Adipocyte (in vitro differentiated cells): Measurements from ENCODE around the gene ARFGEF3.

ENCODE experiments used
- DNase-seq: peaks from one replicate; pipeline ENCODE4 v3.0.0-alpha.2; 2015; ENCODE audit warnings: low read depth
- H3K27me3 ChIP-seq: replicated peaks from 2 replicates; pipeline ENCODE4 v1.7.0; 2013; ENCODE audit warnings: mild to moderate bottlenecking, low read length, moderate library complexity; ENCODE audit not compliant: control insufficient read depth, insufficient read depth
- H3K36me3 ChIP-seq: 2 replicates; pipeline ENCODE4 v1.7.0; 2013; ENCODE audit warnings: low read length, mild to moderate bottlenecking, moderate library complexity; ENCODE audit not compliant: control insufficient read depth, insufficient read depth, severe bottlenecking
- H3K4me1 ChIP-seq: 2 replicates; pipeline ENCODE4 v1.7.0; 2013; ENCODE audit warnings: mild to moderate bottlenecking, low read length, moderate library complexity; ENCODE audit not compliant: control insufficient read depth, insufficient read depth
- H3K4me3 ChIP-seq: 2 replicates; pipeline ENCODE4 v1.7.0; 2013; ENCODE audit warnings: mild to moderate bottlenecking, low read length, moderate library complexity
- H3K9ac ChIP-seq: 2 replicates; pipeline ENCODE4 v1.7.0; 2013; ENCODE audit warnings: mild to moderate bottlenecking, low read length, moderate library complexity
- H3K9me3 ChIP-seq: 2 replicates; pipeline ENCODE4 v1.7.0; 2013; ENCODE audit warnings: mild to moderate bottlenecking, low read length, moderate library complexity; ENCODE audit not compliant: control insufficient read depth

Gene ARFGEF3

DNA sequence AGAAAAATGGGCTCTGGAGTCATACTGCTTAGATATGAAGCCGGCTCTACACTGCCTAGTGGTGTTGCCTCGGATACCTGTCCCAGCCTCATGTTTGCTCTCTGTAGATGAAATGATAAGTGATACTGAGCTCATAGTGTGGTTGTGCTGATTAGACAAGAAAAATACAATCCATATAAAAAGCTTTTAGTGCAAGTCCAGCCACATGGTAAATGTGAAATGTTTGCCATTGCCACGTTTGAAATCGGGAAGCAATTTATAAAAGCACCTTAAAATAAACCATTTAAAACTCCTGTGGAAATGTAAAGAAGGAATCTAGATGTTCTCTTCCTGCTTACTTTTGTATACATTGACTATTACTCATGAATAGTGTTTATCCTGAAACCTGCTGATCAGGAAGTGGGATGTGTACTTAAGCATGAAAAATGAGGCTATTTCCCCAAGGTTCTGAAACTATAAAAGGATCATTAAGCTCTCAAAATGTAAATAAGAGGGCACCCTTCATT, 69.7 kb downstream of the ARFGEF3 start:
- no peaks in the 10 kb centered on the region for H3K36me3 ChIP-seq
- no peak overlapping the region for H3K4me3 ChIP-seq
- H3K4me1 ChIP-seq, result peaks cover 3% of the 10 kb centered on the region
- H3K27me3 ChIP-seq, result peaks cover 3% of the 10 kb centered on the region
- no peaks in the 10 kb centered on the region for H3K9me3 ChIP-seq
- no peak overlapping the region for H3K9ac ChIP-seq
- no peak for DNase-seq

DNA sequence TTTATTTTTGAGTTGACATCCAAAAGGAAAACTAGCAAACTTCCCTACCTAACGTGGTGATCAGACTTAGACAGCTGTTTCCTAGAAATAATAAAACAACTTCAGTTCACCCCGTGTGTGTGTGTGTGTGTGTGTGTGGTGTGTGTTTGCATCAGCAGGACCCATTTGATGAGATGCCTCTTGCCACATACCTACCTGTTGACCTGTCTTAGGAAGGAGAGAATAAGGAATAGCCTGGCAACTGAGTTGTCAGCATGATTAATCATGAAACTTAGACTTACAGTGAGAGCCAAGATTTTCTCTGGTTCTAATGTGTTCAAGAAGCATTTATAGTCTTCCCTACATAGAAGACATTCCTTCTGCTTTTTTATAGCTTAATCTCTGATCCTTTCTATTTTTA, 72.6 kb downstream of the ARFGEF3 start:
- H3K36me3 ChIP-seq, result no peaks in the 10 kb centered on the region
- no peaks in the 10 kb centered on the region for H3K9me3 ChIP-seq
- H3K9ac ChIP-seq, result no peak overlapping the region
- DNase-seq, result no peak
- peaks cover 3% of the 10 kb centered on the region for H3K27me3 ChIP-seq
- H3K4me3 ChIP-seq, result no peak overlapping the region
- no peaks in the 10 kb centered on the region for H3K4me1 ChIP-seq

DNA sequence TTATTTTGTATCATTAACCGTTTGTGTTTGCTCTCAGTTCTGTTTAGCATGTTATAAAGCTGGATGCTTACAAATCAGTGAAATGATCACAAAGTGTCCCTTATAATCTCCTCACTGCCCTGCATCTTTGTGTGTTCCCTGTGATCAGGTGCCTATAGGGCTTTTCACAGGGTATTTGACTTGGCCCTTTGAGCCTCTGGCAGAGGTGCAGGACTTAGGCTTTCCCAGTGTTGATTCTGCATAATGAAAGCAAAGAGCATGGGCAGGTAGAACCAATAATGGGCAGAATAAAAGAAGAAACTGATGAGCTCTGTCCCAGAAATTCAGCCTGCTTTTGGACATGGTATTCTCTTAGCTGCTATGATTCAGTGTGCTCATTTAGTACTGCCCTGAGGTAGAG, 73.5 kb downstream of the ARFGEF3 start:
- Histone ChIP-seq H3K27me3 (peaks cover 3% of the 10 kb centered on the region), H3K4me1 (no peaks in the 10 kb centered on the region), H3K9me3 (no peaks in the 10 kb centered on the region), H3K9ac (no peak overlapping the region), H3K36me3 (no peaks in the 10 kb centered on the region), H3K4me3 (no peak overlapping the region)
- no peak for DNase-seq

- Histone ChIP-seq H3K36me3 (no peaks in the 10 kb centered on the region), H3K27me3 (peaks cover 2% of the 10 kb centered on the region), H3K4me1 (no peaks in the 10 kb centered on the region), H3K4me3 (no peak overlapping the region), H3K9me3 (no peaks in the 10 kb centered on the region), H3K9ac (no peak overlapping the region)
- no peak for DNase-seq
These were observed 74.0 kb downstream of the ARFGEF3 start for GRCh38 chr6:138235693-138236092.

DNA sequence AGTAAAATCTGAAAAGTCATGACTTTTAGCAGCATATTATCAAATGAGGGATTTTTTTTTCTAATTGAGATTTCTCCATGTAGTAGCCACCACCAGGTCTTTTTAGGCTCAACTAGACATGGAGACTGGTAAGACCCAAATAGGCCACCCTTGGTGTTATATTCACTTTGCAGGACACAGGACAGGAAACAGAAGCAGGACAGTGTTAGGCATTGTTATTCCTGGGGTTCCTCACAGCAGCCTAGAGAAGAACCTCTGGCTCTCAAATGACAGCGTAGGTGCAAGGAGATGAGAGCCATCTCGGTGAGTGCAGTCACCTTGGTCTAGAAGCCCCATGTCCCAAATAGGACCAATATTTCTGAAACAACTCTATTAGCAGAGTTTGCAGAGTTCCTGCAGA, 75.7 kb downstream of the ARFGEF3 start:
- Histone ChIP-seq H3K9ac (no peak overlapping the region), H3K9me3 (no peaks in the 10 kb centered on the region), H3K4me3 (no peak overlapping the region), H3K27me3 (no peaks in the 10 kb centered on the region), H3K36me3 (no peaks in the 10 kb centered on the region), H3K4me1 (no peaks in the 10 kb centered on the region)
- no peak for DNase-seq

DNA sequence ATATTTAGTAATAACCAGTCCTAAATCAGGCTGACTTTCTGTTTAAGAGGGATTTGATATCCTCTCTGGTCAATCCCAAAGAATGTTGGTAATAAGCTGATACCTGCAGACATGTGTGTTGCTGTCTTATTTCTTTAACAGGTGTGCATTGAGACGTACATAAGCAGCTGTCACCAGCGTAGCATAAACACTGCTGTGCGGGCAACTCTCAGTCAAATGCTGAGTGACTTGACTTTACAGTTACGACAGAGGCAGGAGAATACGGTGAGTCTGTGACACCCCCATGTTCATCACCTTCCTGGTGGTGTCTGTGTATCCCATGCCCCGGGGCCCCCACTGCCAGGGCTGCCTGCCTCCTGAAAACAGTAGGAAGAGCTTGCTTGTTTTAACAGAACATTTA, 76.6 kb downstream of the ARFGEF3 start:
- Histone ChIP-seq H3K9me3 (no peaks in the 10 kb centered on the region), H3K4me1 (no peaks in the 10 kb centered on the region), H3K36me3 (no peaks in the 10 kb centered on the region), H3K27me3 (no peaks in the 10 kb centered on the region), H3K9ac (no peak overlapping the region), H3K4me3 (no peak overlapping the region)
- no peak for DNase-seq

DNA sequence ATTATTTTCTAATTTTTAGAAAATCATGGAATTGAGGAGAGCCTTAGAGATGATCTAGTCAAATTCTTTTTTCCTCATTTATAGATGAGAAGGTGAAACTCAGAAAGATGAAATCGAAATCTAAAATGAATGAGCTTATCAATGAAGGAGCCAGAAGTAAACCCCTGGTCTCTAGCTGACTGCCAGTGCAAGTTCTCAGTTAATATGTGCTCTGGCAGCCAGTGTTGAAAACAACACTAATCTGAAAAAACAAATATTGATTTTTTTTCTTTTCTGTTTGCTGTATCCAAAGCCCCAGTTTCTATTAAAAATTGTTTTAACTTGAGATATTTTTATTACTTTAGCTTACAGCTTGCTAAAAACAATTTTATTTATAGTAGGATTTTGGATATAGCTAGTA, 78.0 kb downstream of the ARFGEF3 start:
- Histone ChIP-seq H3K4me1 (no peaks in the 10 kb centered on the region), H3K36me3 (no peaks in the 10 kb centered on the region), H3K9me3 (no peaks in the 10 kb centered on the region), H3K27me3 (no peaks in the 10 kb centered on the region), H3K9ac (no peak overlapping the region), H3K4me3 (no peak overlapping the region)
- no peak for DNase-seq

GRCh38 chr6:138240476-138241245, 78.9 kb downstream of the ARFGEF3 start:
- H3K36me3 ChIP-seq, result no peaks in the 10 kb centered on the region
- H3K4me3 ChIP-seq, result no peak overlapping the region
- H3K9ac ChIP-seq, result no peak overlapping the region
- no peaks in the 10 kb centered on the region for H3K4me1 ChIP-seq
- H3K27me3 ChIP-seq, result no peaks in the 10 kb centered on the region
- no peaks in the 10 kb centered on the region for H3K9me3 ChIP-seq
- peak; percentile 45 for DNase-seq

GRCh38 chr6:138241381-138241780, 79.6 kb downstream of the ARFGEF3 start:
- Histone ChIP-seq H3K4me1 (no peaks in the 10 kb centered on the region), H3K9me3 (no peaks in the 10 kb centered on the region), H3K36me3 (no peaks in the 10 kb centered on the region), H3K27me3 (no peaks in the 10 kb centered on the region), H3K4me3 (no peak overlapping the region), H3K9ac (no peak overlapping the region)
- DNase-seq, result no peak

DNA sequence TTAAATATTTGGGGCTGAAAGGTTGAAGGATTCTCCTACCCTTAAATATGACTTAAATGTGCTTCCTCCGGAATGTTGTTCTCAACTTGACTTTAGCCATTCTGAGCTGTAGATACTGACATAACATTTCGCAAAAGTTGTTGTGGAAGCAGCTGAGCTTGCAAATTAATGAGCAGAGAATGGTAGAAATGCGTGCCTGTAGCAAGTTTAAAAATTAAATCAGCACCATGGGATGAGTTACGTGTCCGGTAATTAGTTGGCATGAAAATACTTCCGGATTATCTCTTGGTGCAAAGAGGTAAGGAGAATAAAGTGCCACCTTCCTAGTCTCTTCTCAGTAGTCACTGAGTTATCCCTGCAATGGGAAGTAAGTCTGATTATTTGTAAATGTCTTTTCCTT, 80.2 kb downstream of the ARFGEF3 start:
- Histone ChIP-seq H3K4me1 (no peaks in the 10 kb centered on the region), H3K9ac (no peak overlapping the region), H3K9me3 (no peaks in the 10 kb centered on the region), H3K27me3 (no peaks in the 10 kb centered on the region), H3K36me3 (no peaks in the 10 kb centered on the region), H3K4me3 (no peak overlapping the region)
- DNase-seq, result no peak

GRCh38 chr6:138242987-138243592, 81.4 kb downstream of the ARFGEF3 start:
- no peak overlapping the region for H3K9ac ChIP-seq
- no peaks in the 10 kb centered on the region for H3K4me1 ChIP-seq
- DNase-seq, result no peak
- H3K4me3 ChIP-seq, result no peak overlapping the region
- no peaks in the 10 kb centered on the region for H3K9me3 ChIP-seq
- H3K36me3 ChIP-seq, result no peaks in the 10 kb centered on the region
- no peaks in the 10 kb centered on the region for H3K27me3 ChIP-seq
